Lower leg skin (tissue), 3 donors: Measurements from ENCODE around the gene LRRTM3.

ENCODE experiments used
- POLR2A ChIP-seq, 2 donors: fragments of 450-650 bp; IDR thresholded peaks; one replicate each; pipeline ENCODE4 v1.6.1; 2016 to 2017; ENCODE audit warnings: antibody characterized with exemption in 2 of 2, mild to moderate bottlenecking in 1 of 2, moderate library complexity in 1 of 2
- TF ChIP-seq, protein P1 (sequence below), 3 donors: fragments of 450-650 bp; IDR thresholded peaks; one replicate each; pipeline ENCODE4 v1.5.1; 2016; ENCODE audit warnings: antibody characterized with exemption in 3 of 3, mild to moderate bottlenecking in 3 of 3, moderate library complexity in 2 of 3

DNA sequence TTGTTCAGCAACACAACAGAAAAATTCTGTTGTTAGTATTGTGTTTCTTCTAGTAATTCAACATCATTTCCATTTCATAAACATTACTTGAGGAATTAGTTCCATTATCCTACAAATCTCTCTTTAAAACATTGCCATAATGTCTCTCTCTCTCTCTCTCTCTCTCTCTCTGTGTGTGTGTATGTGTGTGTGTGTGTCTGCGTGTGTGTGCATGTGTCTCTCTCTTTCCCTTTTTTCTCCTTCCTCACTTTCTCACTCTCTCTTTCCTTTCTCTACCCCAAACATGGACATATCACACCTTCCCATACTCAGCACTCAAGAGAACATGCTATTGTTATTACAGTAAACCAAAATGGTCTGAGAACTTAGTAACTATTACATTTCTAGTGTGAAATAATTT is 16.6 kb downstream of the LRRTM3 start:
- no peak for TF ChIP-seq POLR2A (IDR thresholded peaks at IDR 0.05)
- TF ChIP-seq, protein P1, sequence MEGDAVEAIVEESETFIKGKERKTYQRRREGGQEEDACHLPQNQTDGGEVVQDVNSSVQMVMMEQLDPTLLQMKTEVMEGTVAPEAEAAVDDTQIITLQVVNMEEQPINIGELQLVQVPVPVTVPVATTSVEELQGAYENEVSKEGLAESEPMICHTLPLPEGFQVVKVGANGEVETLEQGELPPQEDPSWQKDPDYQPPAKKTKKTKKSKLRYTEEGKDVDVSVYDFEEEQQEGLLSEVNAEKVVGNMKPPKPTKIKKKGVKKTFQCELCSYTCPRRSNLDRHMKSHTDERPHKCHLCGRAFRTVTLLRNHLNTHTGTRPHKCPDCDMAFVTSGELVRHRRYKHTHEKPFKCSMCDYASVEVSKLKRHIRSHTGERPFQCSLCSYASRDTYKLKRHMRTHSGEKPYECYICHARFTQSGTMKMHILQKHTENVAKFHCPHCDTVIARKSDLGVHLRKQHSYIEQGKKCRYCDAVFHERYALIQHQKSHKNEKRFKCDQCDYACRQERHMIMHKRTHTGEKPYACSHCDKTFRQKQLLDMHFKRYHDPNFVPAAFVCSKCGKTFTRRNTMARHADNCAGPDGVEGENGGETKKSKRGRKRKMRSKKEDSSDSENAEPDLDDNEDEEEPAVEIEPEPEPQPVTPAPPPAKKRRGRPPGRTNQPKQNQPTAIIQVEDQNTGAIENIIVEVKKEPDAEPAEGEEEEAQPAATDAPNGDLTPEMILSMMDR (IDR thresholded peaks at IDR 0.05): no peak
